Pulmonary artery endothelial cell (primary cell): ENCODE data around the gene UPF2. TPM values are rescaled to one million over a fixed set of nuclear protein-coding genes. Genes with fewer than 3 reads are reported as not detected.

ENCODE experiments used
- total RNA-seq: library from RNA; depleted of rRNA; stranded (reverse); fragments of >200 nt; gene quantifications from 2 replicates; pipeline ENCODE4 v1.2.3, GENCODE V29; 2014

Gene UPF2
- total RNA-seq, 1 donor from 2014 or later: 15.7 TPM

Other genes starting within 250 kb of the UPF2 start
- gene PROSER2, start 219.5 kb downstream of the UPF2 start, total RNA-seq: 6.5 and 6.8 TPM in 2 replicates
- gene DHTKD1, start 26.1 kb upstream of the UPF2 start, total RNA-seq: 15.7 and 19.8 TPM in 2 replicates
- gene SEC61A2, start 86.9 kb upstream of the UPF2 start, total RNA-seq: 3.9 and 6.6 TPM in 2 replicates
- gene NUDT5, start 153.1 kb upstream of the UPF2 start, total RNA-seq: 58.8 and 86.5 TPM in 2 replicates
- gene CDC123, start 153.4 kb upstream of the UPF2 start, total RNA-seq: 208 and 235 TPM in 2 replicates